Loucy (cell line): ENCODE measurements around the gene GDF2.

Source experiments
- CTCF ChIP-seq: fragments of 200-600 bp; sonication (generic); conservative IDR thresholded peaks from 2 replicates; pipeline ENCODE4 v1.5.1; 2014; ENCODE audit warnings: mild to moderate bottlenecking, antibody characterized with exemption, low read length
- EZH2phosphoT487 ChIP-seq: fragments of 200-600 bp; IDR thresholded peaks from 2 replicates; pipeline ENCODE4 v1.6.1; 2018; ENCODE audit warnings: antibody characterized with exemption, mild to moderate bottlenecking, moderate library complexity, borderline replicate concordance

GRCh38 chr10:47322300-47323061, at the start of gene GDF2:
- no peak for TF ChIP-seq CTCF
- no peak for TF ChIP-seq EZH2phosphoT487
